Neural cell (in vitro differentiated cells): ENCODE measurements around the gene HERC3. TPM values are rescaled to one million over a fixed set of nuclear protein-coding genes. Genes with fewer than 3 reads are reported as not detected.

ENCODE experiments used
- H2AFZ ChIP-seq: fragments of 200-600, 300-800 bp; sonication (generic), shearing (Covaris generic); 2 replicates; pipeline ENCODE4 v1.6.0; 2014; ENCODE audit warnings: low read depth, mild to moderate bottlenecking, antibody characterized with exemption, low read length, moderate library complexity
- H3F3A ChIP-seq: fragments of 200-600 bp; shearing (Covaris generic); 2 replicates; pipeline ENCODE4 v1.6.1; 2016; ENCODE audit warnings: mild to moderate bottlenecking, moderate library complexity, mixed read lengths, antibody characterized with exemption, low read length; ENCODE audit not compliant: insufficient read depth, poor library complexity, severe bottlenecking
- H3K27ac ChIP-seq: fragments of 200-600, 300-800 bp; sonication (generic), shearing (Covaris generic); 2 replicates; pipeline ENCODE4 v1.5.1; 2014; ENCODE audit warnings: mild to moderate bottlenecking, low read length, moderate library complexity
- H3K27me3 ChIP-seq: fragments of 300-800, 200-600 bp; sonication (generic), shearing (Covaris generic); 2 replicates; pipeline ENCODE4 v1.6.0; 2014; ENCODE audit warnings: mild to moderate bottlenecking, low read depth, low read length, moderate library complexity; ENCODE audit not compliant: insufficient read depth
- H3K36me3 ChIP-seq: fragments of 300-800, 200-600 bp; sonication (generic), shearing (Covaris generic); 2 replicates; pipeline ENCODE4 v1.5.1; 2014; ENCODE audit warnings: mild to moderate bottlenecking, antibody characterized with exemption, low read length, moderate library complexity; ENCODE audit not compliant: insufficient read depth
- H3K4me2 ChIP-seq: fragments of 300-800, 200-600 bp; sonication (generic), shearing (Covaris generic); 2 replicates; pipeline ENCODE4 v1.6.0; 2014; ENCODE audit warnings: mild to moderate bottlenecking, low read length
- H3K4me3 ChIP-seq: fragments of 300-800, 200-600 bp; sonication (generic), shearing (Covaris generic); 2 replicates; pipeline ENCODE4 v1.5.1; 2014; ENCODE audit warnings: mild to moderate bottlenecking, low read length, moderate library complexity
- H3K79me2 ChIP-seq: fragments of 200-600 bp; shearing (Covaris generic); replicated peaks from 2 replicates; pipeline ENCODE4 v1.6.0; 2014; ENCODE audit warnings: mild to moderate bottlenecking, low read length, moderate library complexity; ENCODE audit not compliant: insufficient read depth
- H3K9ac ChIP-seq: fragments of 300-800, 200-600 bp; sonication (generic), shearing (Covaris generic); 2 replicates; pipeline ENCODE4 v1.6.1; 2016; ENCODE audit warnings: mild to moderate bottlenecking, low read length, mixed read lengths
- H3K9me2 ChIP-seq: fragments of 200-600 bp; shearing (Covaris generic); 2 replicates; pipeline ENCODE4 v1.6.1; 2016; ENCODE audit warnings: mild to moderate bottlenecking, low read length, mixed read lengths; ENCODE audit not compliant: insufficient read depth
- H3K9me3 ChIP-seq: fragments of 200-600, 300-800 bp; sonication (generic), shearing (Covaris generic); 2 replicates; pipeline ENCODE4 v1.6.1; 2016; ENCODE audit warnings: mild to moderate bottlenecking, mixed run types, low read length, moderate library complexity, mixed read lengths
- H4K20me1 ChIP-seq: fragments of 200-600 bp; shearing (Covaris generic); 2 replicates; pipeline ENCODE4 v1.6.1; 2016; ENCODE audit warnings: mild to moderate bottlenecking, mixed run types; ENCODE audit not compliant: insufficient read depth
- CTCF ChIP-seq: fragments of 450-650 bp; IDR thresholded peaks from 2 replicates; pipeline ENCODE4 v1.5.1; 2014; ENCODE audit warnings: antibody characterized with exemption, mild to moderate bottlenecking, moderate library complexity; ENCODE audit not compliant: poor library complexity, severe bottlenecking
- EP300 ChIP-seq: fragments of 450-650 bp; conservative IDR thresholded peaks from 2 replicates; pipeline ENCODE4 v1.6.1; 2014; ENCODE audit warnings: antibody characterized with exemption, mild to moderate bottlenecking, moderate library complexity; ENCODE audit not compliant: poor library complexity, severe bottlenecking
- EZH2 ChIP-seq: fragments of 200-600, 300-800 bp; shearing (Covaris generic), sonication (generic); IDR thresholded peaks from 2 replicates; pipeline ENCODE4 v1.6.1; 2014; ENCODE audit warnings: antibody characterized with exemption, low read length, borderline replicate concordance, mild to moderate bottlenecking; ENCODE audit not compliant: insufficient read depth, poor library complexity, severe bottlenecking
- MXI1 ChIP-seq: fragments of 450-650 bp; conservative IDR thresholded peaks from 2 replicates; pipeline ENCODE4 v1.6.1; 2014; ENCODE audit warnings: antibody characterized with exemption, mild to moderate bottlenecking; ENCODE audit not compliant: poor library complexity, severe bottlenecking
- POLR2AphosphoS5 ChIP-seq: IDR thresholded peaks from 2 replicates; pipeline ENCODE4 v1.6.1; 2012
- RAD21 ChIP-seq: fragments of 450-650 bp; conservative IDR thresholded peaks from 2 replicates; pipeline ENCODE4 v1.6.1; 2014; ENCODE audit warnings: antibody characterized with exemption, mild to moderate bottlenecking, moderate library complexity
- REST ChIP-seq: IDR thresholded peaks from 2 replicates; pipeline ENCODE4 v1.6.1; 2012; ENCODE audit warnings: borderline replicate concordance
- SMC3 ChIP-seq: fragments of 450-650 bp; conservative IDR thresholded peaks from 2 replicates; pipeline ENCODE4 v1.6.1; 2014; ENCODE audit warnings: antibody characterized with exemption, mild to moderate bottlenecking, moderate library complexity; ENCODE audit not compliant: poor library complexity
- TAF1 ChIP-seq: IDR thresholded peaks from 2 replicates; pipeline ENCODE4 v1.6.1; 2012; ENCODE audit warnings: low read depth
- polyA plus RNA-seq: library from polyadenylated mRNA; depleted of rRNA; stranded (reverse); fragments of >200 nt; gene quantifications from 2 replicates; pipeline ENCODE4 v1.2.3, GENCODE V29; 2014

The HERC3 gene
- polyA plus RNA-seq, 1 donor from 2014 or later = 49.2 TPM

GRCh38 chr4:88585917-88586316, 6.4 kb upstream of the HERC3 start:
- no peak overlapping the region for H3K4me2 ChIP-seq
- H3K4me3 ChIP-seq = no peak overlapping the region
- H3K79me2 ChIP-seq = peaks cover 7% of the 10 kb centered on the region
- H3K27me3 ChIP-seq = no peaks in the 10 kb centered on the region
- no peaks in the 10 kb centered on the region for H3F3A ChIP-seq
- peak overlapping the region; percentile 97 for H3K27ac ChIP-seq
- no peaks in the 10 kb centered on the region for H3K9me3 ChIP-seq
- no peak overlapping the region for H2AFZ ChIP-seq
- no peaks in the 10 kb centered on the region for H3K9me2 ChIP-seq
- TF ChIP-seq TAF1 (no peak), CTCF (no peak), EZH2 (no peak), EP300 (no peak), POLR2AphosphoS5 (no peak), MXI1 (no peak), RAD21 (no peak), SMC3 (no peak), REST (no peak)
- H3K36me3 ChIP-seq = no peaks in the 10 kb centered on the region
- no peaks in the 10 kb centered on the region for H4K20me1 ChIP-seq
- H3K9ac ChIP-seq = no peak overlapping the region

GRCh38 chr4:88587306-88587705, 5.0 kb upstream of the HERC3 start:
- Histone ChIP-seq H3K27ac (no peak overlapping the region), H3F3A (no peaks in the 10 kb centered on the region), H4K20me1 (no peaks in the 10 kb centered on the region), H3K27me3 (no peaks in the 10 kb centered on the region), H3K4me3 (no peak overlapping the region), H3K9me2 (no peaks in the 10 kb centered on the region), H3K79me2 (peaks cover 14% of the 10 kb centered on the region), H3K36me3 (no peaks in the 10 kb centered on the region), H3K9me3 (no peaks in the 10 kb centered on the region), H3K9ac (no peak overlapping the region), H2AFZ (no peak overlapping the region), H3K4me2 (no peak overlapping the region)
- TF ChIP-seq REST = no peak
- no peak for TF ChIP-seq RAD21
- no peak for TF ChIP-seq EZH2
- no peak for TF ChIP-seq POLR2AphosphoS5
- no peak for TF ChIP-seq EP300
- TF ChIP-seq MXI1 = no peak
- TF ChIP-seq CTCF = no peak
- no peak for TF ChIP-seq SMC3
- TF ChIP-seq TAF1 = no peak
